ENCODE measurements around the gene ARL14EPL. TPM values are rescaled to one million over a fixed set of nuclear protein-coding genes. Genes with fewer than 3 reads are reported as not detected.

Gene ARL14EPL
- total and polyA plus RNA-seq, 9 donors = 0.88 TPM; not detected in 8

DNA sequence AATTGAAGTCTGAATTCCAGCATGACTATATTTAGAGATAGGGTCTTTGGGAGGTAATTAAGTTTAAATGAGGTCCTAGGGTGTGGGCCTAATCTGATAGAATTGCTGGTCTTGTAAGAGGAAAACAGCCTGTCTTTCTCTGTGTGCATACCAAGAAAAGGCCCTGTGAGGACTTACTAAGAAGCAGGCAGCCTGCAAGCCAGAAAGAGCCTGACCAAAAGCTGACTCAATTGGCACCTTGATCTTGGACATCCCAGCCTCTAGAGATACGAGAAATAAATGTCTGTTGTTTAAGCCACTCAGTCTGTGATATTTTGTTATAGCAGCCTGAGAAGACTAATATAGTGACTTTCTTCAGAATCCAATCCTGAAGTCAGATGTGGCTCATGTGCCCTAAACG, 14.6 kb downstream of the ARL14EPL start:
- Histone ChIP-seq H3K9me3 (no peaks in the 10 kb centered on the region), H3K27ac (no peak overlapping the region), H3K36me3 (no peaks in the 10 kb centered on the region), H3K4me3 (no peak overlapping the region), H3K27me3 (no peaks in the 10 kb centered on the region), H3K4me1 (ENCODE audit: insufficient read depth) (no peaks in the 10 kb centered on the region)
- WGBS, 3 donors = 79 to 87% (median 87%) methylated on average over 2 of the region's 2 CpGs
- intact Hi-C loops (cut with DNase I) = no loop called here
- TF ChIP-seq EP300 (IDR thresholded peaks at IDR 0.05) = no peak
- TF ChIP-seq, protein P1, sequence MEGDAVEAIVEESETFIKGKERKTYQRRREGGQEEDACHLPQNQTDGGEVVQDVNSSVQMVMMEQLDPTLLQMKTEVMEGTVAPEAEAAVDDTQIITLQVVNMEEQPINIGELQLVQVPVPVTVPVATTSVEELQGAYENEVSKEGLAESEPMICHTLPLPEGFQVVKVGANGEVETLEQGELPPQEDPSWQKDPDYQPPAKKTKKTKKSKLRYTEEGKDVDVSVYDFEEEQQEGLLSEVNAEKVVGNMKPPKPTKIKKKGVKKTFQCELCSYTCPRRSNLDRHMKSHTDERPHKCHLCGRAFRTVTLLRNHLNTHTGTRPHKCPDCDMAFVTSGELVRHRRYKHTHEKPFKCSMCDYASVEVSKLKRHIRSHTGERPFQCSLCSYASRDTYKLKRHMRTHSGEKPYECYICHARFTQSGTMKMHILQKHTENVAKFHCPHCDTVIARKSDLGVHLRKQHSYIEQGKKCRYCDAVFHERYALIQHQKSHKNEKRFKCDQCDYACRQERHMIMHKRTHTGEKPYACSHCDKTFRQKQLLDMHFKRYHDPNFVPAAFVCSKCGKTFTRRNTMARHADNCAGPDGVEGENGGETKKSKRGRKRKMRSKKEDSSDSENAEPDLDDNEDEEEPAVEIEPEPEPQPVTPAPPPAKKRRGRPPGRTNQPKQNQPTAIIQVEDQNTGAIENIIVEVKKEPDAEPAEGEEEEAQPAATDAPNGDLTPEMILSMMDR (IDR thresholded peaks at IDR 0.05) = no peak
- TF ChIP-seq POLR2A (IDR thresholded peaks at IDR 0.05) = no peak
- DNase-seq = no peak

DNA sequence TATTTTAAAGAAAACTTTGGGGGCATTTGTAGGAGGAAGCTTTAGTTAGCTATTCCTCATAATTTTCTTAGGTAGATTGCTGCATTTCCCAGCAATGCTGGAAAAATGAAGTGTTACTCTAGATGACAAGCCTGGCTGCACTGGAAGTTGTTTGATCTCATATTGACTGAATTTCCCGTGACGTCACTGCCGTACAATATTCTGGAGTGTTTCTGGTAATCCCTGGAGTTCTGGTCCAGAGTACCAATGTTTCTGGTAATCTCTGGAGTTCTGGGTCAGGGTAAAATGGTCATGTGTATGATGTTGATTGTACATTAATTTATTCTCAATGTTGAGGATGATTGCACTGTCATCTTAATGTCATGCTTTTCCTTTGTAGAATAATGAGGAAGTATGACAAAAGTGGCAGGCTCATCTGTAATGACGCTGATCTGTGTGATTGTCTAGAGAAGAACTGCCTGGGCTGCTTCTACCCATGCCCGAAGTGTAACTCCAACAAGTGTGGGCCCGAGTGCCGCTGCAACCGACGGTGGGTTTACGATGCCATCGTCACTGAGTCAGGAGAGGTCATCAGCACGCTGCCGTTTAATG, 26.2 kb downstream of the ARL14EPL start:
- Histone ChIP-seq H3K36me3 (no peaks in the 10 kb centered on the region), H3K27me3 (no peaks in the 10 kb centered on the region), H3K27ac (no peak overlapping the region), H3K4me1 (ENCODE audit: insufficient read depth) (no peaks in the 10 kb centered on the region), H3K4me3 (no peak overlapping the region), H3K9me3 (no peaks in the 10 kb centered on the region)
- WGBS, 3 donors = 82 to 88% (median 86%) methylated on average over 13 of the region's 13 CpGs
- intact Hi-C loops (cut with DNase I) = loop anchor here in 1 of 4 donors (10.0 kb wide), 1 partner anchor 174 kb away; no protein-coding TSS in a partner anchor
- no peak for DNase-seq
- no peak for TF ChIP-seq EP300 (IDR thresholded peaks at IDR 0.05)
- TF ChIP-seq, protein P1 (IDR thresholded peaks at IDR 0.05) = no peak
- no peak for TF ChIP-seq POLR2A (IDR thresholded peaks at IDR 0.05)

DNA sequence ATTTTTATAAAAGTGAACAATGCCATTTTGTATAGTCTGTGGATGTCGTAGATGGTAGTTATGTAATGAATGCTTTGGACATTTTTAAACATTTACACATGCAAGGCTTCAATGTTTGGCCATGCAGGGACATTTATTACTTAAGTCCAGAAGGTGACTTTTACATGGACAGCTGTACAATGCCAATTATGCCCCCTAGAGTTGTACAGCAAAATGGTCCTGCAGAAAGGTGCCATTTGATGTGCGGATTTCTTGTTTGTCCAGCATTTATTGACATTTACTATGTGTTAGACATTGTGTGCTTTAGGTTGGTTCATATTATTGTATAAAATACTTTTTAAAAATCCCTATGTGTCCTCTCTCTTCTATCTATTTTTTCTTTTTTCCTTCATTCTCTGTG, 30.1 kb downstream of the ARL14EPL start:
- H3K36me3 ChIP-seq = no peaks in the 10 kb centered on the region
- DNase-seq = no peak
- intact Hi-C loops (cut with DNase I) = loop anchor here in 1 of 4 donors (10.0 kb wide), 1 partner anchor 168 kb away; no protein-coding TSS in a partner anchor
- TF ChIP-seq EP300 (IDR thresholded peaks at IDR 0.05) (no peak), POLR2A (IDR thresholded peaks at IDR 0.05) (no peak)
- WGBS, 3 donors = 88 to 94% (median 88%) methylated on average over 2 of the region's 2 CpGs
- no peaks in the 10 kb centered on the region for H3K4me1 ChIP-seq (ENCODE audit: insufficient read depth)
- no peak overlapping the region for H3K27ac ChIP-seq
- no peak overlapping the region for H3K4me3 ChIP-seq
- H3K9me3 ChIP-seq = no peaks in the 10 kb centered on the region
- no peaks in the 10 kb centered on the region for H3K27me3 ChIP-seq

DNA sequence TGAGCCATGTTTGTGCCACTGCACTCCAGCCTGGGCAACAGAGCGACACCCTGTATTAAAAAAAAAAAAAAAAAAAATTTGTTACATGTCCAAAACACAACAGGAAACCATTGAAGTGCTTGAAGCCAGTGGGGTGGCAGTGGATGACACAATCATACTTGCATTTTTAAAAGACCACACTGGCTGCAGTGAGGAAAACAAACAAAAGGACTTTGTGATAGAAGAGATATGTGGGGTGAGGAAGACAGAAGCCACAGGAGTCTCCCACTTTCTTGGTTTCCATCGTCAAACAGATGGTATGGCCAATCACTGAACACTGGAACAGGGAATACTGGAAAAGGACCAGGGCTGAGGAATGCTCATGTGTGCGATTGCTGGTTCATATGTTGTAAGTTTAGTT, 31.7 kb downstream of the ARL14EPL start:
- Histone ChIP-seq H3K27me3 (no peaks in the 10 kb centered on the region), H3K4me3 (no peak overlapping the region), H3K9me3 (no peaks in the 10 kb centered on the region), H3K36me3 (no peaks in the 10 kb centered on the region), H3K4me1 (ENCODE audit: insufficient read depth) (no peaks in the 10 kb centered on the region), H3K27ac (no peak overlapping the region)
- 89 to 91% (median 90%) methylated on average over 3 of the region's 3 CpGs for WGBS, 3 donors
- DNase-seq = no peak
- intact Hi-C loops (cut with DNase I) = loop anchor here in 1 of 4 donors (10.0 kb wide), 1 partner anchor 169 kb away; no protein-coding TSS in a partner anchor
- TF ChIP-seq, protein P1 (IDR thresholded peaks at IDR 0.05) = no peak
- TF ChIP-seq EP300 (IDR thresholded peaks at IDR 0.05) (no peak), POLR2A (IDR thresholded peaks at IDR 0.05) (no peak)

DNA sequence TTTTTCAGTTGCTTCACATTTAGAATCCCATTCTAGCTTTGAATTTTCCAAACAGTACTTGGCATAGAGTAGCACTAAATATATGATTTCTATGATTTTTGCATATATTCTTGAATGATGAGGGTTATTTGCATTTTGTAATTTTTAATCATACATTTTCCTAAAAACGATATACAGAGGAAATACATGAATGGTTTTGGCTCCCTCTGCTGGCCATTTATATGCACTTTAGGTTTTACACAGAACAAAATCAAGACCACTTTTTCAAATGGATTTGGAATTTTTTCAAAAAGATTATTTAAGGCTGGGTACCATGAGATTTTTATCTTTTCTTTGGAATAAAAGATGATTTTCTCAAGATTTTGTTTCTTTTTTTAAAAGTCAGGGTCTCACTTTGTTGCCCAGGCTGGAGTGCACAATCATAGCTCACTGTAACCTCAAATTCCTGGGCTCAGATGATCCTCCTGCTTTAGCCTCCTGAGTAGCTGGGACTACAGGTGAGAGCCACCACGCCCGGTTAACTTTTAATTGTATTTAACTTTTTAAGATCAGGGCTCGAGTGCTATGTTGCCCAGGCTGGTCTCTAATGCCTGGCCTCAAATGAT, 35.9 kb downstream of the ARL14EPL start:
- Histone ChIP-seq H3K4me3 (no peak overlapping the region), H3K4me1 (ENCODE audit: insufficient read depth) (no peaks in the 10 kb centered on the region), H3K36me3 (no peaks in the 10 kb centered on the region), H3K27ac (no peak overlapping the region), H3K9me3 (no peaks in the 10 kb centered on the region), H3K27me3 (no peaks in the 10 kb centered on the region)
- DNase-seq = peak in 1 of 5 donors; percentile 52
- intact Hi-C loops (cut with DNase I) = loop anchor here in 1 of 4 donors (10.0 kb wide), 1 partner anchor 173 kb away; no protein-coding TSS in a partner anchor
- TF ChIP-seq, protein P1 (IDR thresholded peaks at IDR 0.05) = peak; percentile 60 to 83 (median 68)
- TF ChIP-seq EP300 (IDR thresholded peaks at IDR 0.05) = no peak
- WGBS, 3 donors = 9 to 15% (median 12%) methylated on average over 4 of the region's 4 CpGs
